Neural progenitor cell (in vitro differentiated cells): ENCODE results near the gene KRT13.

Experiments
- CTCF ChIP-seq: fragments of 200-600 bp; sonication (generic); IDR thresholded peaks from 2 replicates; pipeline ENCODE4 v1.5.1; 2017; ENCODE audit warnings: antibody characterized with exemption, mild to moderate bottlenecking
- EZH2 ChIP-seq: fragments of 200-600 bp; sonication (generic); IDR thresholded peaks from 2 replicates; pipeline ENCODE4 v1.6.1; 2017; ENCODE audit warnings: antibody characterized with exemption, mild to moderate bottlenecking, moderate library complexity

GRCh38 chr17:41532947-41533570 is 27.6 kb upstream of the KRT13 start:
- TF ChIP-seq CTCF: no peak
- TF ChIP-seq EZH2: no peak
